Kasumi-1 (cell line): ENCODE data around the gene PTPN9.
"Not testable (repeated sequence)": the region's sequence is repeated elsewhere in the genome, so short reads cannot be mapped to it uniquely, and the experiment has no call there.

Experiments used
- DNase-seq, 2 experiments: peaks; one replicate each; lab custom pipeline; 2025; lab: John Stamatoyannopoulos, UW

Gene PTPN9

DNA sequence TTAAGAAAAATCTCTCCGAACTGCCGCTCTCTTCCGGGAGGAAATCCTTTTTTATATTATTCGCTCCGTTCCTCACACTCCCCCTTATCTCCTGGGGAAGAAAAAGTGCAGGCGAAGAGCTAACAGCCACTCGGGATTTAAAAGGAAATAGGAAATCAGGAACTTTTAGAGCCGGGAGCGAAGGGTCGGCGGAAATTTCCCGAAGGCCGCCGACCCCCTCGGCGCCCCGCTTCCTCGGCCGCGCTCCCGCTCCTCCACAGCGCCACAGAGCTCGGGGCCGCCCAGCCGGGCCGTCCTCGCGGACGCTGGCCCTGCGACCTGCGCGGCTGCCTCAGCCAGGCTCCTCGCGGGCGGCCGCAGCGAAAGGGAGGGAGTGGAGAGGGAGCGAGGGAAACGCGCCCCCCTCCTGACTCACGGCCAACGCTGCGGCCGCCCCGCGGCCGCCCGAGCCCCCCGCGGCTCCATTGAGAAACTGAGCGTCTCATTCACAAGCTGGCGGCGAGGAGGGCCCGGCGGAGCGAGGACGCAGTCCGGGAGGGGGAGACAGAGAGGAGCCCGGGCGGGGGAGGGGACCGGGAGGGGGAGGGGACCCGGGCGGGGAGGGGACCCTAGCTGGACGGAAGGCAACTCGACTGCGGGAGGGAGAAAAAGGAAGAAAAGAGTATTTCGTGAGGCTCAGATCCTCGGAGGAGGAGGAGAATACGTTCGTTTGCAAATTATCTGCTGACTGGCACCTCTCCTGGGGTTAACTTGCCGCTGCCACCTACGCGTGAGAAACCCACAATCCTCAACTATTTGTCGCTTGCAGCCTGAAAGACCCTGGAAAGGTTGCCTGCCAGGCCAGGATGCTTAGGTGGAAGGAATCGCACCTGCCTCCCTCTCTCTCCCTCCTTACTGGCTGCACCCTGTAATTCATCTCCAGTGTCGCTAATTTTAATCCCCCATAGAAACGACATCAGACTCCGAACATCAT is at the start of gene PTPN9:
PTPN9 (minus strand) TSS at position 368 of the 973 bp plus-strand sequence. CDS start 539 bp downstream, outside the sequence.
- DNase-seq: peak; percentile 70 to 71

DNA sequence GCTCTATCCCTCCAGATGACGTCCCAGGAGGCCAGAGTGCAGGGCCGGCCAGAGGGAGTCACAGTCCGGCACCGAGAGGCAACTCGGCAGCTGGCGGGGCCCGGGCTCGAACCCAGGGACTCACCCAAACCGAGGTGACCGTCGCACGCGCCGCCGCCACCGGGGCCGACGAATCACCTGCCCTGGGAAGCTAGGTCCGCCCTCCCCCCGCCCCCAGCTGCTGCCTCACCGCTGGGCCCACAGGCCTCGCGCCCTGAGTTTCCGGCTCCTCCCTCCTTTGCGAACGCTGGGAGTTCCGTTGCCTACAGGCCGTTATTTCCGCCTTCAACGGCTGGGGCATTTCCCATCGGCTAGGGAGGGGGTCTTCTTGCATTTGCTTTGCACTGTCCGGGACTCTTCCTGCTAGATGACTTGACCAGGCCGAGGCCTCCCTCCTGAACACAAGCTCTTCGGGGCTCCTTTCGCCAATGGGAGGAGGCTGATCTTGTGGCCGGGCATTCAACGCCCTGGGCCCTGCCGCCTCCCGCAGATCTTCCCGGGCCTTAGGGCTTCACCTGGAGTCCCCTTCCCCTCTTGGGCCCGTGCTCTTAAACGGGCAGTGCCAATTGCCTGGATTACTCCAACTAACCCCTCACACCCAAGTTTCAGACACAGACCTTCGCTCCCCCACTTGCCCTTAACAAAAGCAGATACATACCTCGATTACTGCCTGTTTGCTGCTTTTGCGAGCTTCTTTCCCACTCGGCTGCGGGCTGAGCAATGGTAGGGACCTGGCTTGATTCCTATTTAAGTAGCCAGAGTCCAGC is 46.6 kb upstream of the PTPN9 start, which contains the start of gene SNUPN:
SNUPN (minus strand) TSS at position 184 of the 806 bp plus-strand sequence. CDS start 4,674 bp downstream, outside the sequence.
- DNase-seq: peak; percentile 92 to 93

DNA sequence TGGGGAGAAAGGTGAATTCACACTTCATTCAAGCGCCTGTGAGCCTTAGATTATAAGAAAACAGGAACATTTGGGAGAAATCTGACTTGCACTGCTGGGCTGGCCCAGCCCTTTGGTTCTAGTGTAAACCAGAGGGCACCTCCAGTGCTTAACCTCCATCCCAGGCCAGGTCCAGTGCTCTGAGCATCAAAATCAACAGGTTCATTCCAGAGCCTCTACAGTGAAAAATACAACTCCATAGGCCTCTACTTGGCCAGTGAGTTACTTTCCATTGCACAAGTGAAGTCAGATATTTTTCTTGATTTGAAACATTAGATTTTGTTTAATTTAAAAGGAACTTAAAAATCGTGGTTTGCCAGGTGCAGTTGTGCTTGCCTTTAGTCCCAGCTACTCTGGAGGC is 43.4 kb upstream of the PTPN9 start:
- no peak for DNase-seq

DNA sequence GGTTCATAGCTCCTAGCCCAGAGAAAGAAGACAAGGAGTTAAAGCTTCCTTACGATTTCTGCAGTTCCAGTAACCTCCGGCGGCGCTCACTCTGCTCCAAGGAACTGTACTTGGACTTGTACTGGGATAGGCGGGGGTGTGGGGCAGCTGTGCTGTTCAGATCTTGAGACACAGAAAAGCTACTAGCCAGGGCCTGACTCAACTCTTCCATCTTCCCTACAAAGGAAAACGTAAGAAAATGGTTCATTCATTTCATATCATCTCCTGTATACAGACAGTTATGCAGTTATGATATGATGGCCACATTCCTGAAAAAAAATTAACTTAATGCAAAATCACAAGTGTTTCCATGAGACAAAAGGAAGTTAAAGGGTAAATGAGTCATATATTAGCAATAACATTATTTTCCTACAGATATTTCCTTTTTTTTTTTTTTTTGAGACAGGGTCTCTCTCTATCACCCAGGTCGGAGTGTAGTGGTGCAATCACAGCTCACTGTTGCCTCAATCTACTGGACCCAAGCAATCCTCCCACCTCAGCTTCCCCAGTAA is 41.8 kb upstream of the PTPN9 start:
- peak; percentile 59 to 71 for DNase-seq

DNA sequence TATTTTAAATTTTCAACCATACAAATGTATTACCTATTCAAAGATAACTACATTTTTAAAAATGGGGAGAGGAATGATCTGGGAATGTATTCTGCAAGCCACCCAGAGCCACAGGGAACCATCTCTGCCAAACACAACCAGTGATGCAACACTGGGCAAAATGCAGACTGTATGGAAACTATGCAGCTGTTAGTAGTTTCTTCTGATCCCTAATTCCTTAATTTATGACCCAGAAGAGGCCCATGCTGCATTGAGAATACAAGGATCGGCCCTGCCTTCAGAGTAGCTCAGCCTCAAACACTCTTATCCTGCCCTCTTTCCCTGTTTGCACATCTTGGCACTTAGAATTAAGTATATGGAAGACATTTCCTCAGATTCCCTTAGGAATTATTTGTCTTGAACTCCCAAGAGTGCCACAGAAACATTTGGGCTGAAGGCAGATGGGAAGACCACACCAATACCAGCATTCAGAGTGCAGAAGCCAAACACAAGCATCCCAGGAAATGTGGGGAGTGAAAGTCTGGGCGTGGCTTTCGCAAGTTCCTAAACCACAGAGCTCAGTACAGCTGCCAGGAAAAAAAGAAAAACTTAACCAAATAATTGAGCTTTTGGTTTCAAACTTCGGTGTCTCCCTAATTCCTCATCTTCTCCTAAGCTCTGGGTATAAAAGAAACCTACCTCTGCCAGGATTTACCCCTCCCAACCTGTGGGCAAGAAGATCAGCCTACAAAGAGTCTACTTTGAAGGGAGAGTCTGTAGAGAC is 41.1 kb upstream of the PTPN9 start:
- DNase-seq: peak; percentile 60 to 71

DNA sequence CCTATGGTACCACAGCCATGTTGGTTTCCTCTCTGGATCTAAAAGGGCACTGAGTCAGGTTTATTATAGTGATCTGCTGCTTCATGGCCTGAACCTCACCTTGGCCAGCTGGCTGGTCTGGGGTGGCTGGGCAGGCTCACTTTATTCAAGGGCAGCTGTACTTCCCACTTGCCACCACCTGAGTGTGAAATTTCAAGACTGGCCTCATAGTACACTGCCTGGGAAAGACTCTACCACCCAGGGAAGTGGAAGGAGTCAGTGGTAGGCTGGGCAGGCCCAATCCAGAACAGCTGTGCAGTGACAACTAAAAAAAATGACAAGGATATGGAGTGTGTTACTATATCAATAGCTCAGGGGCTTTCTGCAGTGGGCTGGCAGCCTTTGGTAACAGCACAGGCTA is 37.7 kb upstream of the PTPN9 start:
- DNase-seq: no peak

DNA sequence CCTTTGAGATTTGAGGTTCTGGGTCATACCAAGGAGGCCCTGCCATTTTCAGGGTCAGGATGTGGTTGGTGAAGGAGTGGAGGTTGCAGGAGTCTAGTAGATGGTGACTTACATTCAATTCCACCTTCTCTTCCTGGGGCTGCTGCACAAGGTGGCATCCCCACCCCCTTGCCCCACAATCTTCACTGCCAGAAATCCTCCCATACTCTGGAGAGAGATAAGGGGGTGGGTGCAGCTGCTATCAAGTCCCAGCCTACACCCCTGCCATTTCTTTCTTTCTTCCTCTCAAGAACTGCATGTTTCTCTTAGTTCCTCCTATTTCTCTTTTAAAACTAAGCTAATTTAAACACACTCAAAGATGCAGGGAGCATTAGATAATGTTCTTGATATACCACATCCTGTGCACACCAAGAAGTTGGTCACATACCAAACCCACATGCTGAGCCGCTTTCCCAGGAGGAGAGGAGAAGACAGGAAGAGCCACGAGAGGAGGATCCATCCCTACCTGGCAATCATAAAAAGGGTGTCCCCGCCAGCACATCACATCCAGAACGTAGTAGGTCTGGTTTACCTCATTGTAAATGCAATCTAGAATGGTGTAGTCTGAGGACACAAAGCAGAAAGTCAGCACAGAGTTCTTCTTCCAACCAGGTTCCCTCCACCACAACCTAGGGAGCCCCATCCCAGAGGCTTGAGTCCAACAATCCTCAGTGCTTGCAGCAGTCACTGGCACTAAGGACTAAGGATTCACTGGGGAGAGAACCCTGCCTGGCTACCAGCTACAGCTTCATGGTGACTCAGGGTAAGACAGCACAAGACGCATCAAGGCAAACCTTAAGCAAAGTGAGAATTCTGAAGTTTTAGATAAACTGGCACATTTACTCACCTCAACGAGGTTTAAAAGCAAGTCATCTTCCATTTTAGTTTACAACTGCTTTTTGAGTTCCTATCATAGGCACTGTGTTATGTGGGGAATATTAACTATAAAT is 27.9 kb upstream of the PTPN9 start:
- peak; percentile 40 to 54 for DNase-seq

DNA sequence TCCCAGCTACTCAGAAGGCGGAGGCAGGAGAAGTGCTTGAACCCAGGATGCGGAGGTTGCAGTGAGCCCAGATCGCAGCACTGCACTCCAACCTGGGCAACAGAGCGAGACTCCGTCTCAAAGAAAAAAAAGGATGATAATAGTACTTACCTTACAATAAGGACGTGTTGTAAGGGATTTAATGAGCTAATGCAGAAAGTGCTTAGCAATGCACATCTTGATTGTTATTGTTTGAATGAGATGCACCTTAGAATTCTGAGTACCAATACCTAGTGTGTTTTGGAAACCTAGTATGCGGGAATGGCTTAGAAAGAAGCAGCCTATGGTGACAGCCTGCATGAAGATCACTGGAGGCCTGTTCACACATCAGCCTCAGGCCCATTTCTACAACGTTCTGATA is 26.9 kb upstream of the PTPN9 start:
- DNase-seq: no peak

DNA sequence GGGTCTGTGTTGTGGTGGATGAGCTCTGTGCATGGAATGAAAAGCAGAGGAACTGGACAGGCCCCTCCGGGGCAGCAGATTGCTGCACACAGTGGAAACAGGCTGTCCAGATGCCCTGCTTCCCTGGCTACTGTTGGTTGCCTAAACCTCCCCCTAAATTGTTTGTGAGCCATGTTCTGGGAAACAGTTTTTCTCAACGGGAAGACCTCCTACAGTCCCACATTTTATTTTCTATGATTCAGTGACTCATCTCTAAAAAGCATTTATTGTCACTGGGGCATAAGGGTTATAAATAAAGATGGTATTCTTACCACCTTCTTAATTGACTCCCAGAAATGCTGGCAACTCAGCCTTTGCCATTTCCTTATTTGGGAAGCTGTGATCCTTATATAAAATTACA is 20.3 kb upstream of the PTPN9 start:
- DNase-seq: no peak

DNA sequence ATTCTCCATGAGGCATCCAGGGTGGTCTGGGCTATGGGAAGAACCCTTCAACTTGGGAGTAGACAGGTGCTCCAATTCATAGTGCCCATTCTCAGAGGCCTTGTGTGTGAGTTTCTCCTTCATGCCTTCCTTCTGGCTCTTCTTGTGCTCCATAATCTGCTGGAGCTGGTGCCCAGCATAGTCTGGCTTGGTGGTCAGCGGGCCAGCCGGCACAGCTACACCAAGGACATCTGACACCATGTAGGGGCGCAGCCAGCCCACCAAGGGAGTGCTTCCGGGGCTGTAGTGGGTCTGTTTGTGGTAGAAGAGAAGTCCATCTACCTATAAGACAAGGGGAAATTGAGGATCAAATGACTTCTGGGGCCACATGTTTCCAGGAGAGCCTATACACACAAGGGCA is 19.2 kb upstream of the PTPN9 start:
- DNase-seq: no peak

DNA sequence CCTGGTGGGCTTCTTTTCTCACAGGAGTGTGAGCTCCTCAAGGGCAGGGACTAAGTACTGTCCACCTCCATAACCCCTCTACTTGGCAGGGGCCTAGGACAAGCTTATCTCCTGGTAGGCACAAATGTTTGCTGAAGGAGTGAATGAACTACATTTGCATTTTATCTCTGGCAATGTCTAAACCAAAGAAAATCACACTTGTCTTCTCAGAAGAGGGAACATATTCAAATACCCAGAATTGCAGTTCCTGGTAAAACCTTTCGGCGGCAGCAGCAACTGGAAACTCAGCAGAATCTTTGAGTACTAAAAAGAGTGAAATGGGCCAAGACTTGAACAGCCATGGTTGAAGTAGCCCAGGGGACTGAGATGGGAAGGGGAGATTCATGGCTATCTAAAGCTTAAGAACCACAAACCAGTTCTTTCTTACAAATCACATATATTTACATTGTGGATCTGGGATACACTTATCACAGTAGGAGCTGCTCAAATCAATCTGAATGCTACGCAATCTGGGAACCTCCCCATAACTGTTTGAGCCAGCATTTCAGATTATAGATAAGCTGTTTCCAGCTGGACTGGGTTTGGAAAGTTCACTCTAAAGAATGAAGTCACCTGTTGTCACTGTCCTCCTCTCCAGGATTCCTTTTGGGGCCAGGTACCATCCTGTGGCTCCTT is 18.7 kb upstream of the PTPN9 start:
- peak; percentile 38 to 50 for DNase-seq

DNA sequence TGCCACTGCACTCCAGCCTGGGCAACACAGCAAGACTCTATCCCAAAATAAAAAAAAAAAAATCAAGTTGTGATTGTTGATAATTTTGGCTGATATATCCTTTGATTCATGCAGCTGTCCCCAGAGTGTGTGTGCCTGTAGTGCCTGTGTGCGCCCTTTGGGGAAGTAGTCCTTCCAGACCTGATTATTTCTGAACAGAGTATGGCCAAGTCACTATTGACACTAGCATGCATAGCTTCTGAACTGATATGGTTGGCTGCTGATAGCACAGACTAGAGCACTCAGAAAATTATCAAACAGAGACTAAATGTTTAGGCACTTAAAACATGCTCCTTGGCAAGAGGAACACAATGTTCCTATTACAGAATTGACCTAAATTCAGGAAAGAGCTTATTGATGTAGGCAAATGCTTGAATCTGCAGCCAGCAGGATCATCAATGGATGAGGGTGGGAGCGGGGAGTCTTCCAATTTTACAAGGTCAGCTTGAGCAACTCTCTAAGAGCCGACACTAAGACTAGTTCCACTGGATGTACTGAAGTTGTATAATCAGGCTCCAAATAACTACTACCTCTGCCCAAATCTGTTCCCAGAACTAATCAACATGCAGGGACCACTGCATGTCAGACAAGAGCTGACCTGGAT is 17.7 kb upstream of the PTPN9 start:
- no peak for DNase-seq

DNA sequence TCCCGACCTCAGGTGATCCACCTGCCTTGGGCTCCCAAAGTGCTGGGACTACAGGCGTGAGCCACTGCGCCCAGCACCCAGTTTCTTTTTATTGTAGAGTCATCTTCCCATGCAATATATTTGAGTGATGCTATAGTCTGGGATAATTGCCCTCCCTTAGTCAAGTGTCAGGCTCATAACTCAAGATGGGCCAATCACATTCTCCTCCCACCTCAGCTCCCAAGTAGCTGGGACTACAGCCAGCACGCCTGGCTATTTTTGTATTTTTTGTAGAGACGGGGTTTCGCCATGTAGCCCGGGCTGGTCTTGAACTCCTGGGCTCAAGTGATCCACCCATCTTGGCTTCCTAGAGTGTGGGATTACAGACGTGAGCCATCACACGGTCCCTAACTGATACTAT is 15.2 kb upstream of the PTPN9 start:
- no peak for DNase-seq

DNA sequence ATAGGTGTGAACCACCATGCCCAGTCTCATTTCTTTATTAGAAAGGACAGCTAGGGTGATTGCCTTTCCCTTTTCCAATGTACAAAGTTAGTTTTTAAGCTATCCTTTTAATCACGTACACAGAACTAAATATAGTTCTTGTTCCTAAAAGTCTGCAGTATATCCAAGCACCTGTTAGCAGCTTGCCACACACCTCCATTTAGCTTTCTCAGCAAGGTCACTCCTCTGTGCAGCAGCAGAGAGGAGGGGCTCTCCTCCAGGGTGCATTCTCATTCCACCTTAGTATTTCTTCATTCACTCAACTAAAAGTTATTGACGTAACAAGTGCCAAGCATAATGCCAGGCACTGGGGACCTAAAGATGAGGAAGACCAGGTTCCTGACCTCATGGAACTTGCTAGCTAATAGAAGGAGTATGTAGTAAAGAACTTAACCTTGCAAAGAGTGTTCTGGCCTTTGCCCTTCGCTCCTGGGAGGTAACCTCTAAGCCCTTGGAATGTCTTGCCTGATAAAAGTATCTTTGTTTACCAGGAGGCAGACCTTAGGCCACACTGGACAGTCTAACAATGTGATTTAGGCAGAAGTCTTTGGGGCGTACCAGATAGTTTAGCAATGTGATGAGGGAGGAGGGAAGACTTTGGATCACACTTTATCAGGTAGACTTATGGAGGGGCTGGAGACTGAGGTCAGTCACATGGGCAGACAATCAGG is 12.7 kb upstream of the PTPN9 start:
- no peak for DNase-seq

DNA sequence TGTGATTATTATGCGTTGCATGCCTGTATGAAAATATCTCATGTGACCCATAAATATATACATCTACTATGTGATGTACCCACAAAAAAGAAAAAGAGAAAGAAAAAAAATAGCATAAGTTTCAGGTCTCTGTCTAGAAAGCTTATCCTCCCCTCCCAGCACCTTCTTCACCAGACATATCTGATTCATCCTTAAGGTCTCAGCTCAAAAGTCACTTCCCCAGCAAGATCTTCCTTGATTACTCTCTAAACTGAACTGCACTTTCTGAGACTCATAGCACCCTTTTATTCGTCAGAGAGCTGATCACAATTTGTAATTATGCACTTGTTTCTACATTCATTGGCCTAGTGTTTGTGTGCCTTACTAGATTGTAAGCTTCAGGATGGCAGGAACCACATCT is 11.1 kb upstream of the PTPN9 start:
- no peak for DNase-seq

DNA sequence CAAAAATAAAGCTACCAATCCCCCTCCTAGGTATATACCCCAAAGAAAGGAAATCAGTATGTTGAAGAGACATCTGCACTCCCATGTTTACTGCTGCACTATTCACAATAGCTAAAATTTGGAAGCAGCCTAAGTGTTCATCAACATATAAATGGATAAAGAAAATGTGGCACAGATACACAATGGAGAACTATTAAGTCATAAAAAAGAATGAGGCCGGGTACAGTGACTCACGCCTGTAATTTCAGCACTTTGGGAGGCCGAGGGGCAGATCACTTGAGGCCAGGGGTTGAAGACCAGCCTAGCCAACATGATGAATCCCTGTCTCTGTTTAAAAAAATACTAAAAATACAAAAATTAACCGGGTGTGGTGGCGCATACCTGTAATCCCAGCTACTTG is 10.0 kb upstream of the PTPN9 start:
- DNase-seq: no peak

DNA sequence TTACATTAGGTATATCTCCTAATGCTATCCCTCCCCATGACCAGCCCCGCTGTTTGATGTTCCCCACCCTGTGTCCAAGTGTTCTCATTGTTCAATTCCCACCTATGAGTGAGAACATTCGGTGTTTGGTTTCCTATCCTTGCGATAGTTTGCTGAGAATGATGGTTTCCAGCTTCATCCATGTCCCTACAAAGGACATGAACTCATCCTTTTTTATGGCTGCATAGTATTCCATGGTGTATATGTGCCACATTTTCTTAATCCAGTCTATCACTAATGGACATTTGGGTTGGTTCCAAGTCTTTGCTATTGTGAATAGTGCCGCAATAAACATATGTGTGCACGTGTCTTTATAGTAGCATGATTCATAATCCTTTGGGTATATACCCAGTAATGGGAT is 7.3 kb upstream of the PTPN9 start:
- not testable (repeated sequence) for DNase-seq

DNA sequence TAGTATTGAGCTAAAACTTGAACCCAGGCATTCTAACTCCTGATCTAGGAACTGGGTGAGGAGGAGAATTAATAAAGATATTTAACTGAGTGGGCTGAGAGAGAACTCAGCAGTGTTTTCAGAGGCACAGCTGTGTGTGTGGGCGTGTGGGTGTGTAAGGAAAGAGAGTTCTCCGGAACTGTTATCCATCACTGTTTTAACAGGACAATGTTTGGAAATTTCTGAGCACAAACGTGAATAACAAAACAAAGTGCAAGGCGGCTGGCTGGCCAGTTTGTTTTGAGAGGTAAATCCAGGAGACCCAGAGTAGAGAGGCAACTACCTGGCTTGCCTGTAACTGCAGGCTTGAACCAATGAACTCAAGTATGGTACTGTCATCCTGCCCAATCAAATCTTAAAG is 5.0 kb upstream of the PTPN9 start:
- no peak for DNase-seq

DNA sequence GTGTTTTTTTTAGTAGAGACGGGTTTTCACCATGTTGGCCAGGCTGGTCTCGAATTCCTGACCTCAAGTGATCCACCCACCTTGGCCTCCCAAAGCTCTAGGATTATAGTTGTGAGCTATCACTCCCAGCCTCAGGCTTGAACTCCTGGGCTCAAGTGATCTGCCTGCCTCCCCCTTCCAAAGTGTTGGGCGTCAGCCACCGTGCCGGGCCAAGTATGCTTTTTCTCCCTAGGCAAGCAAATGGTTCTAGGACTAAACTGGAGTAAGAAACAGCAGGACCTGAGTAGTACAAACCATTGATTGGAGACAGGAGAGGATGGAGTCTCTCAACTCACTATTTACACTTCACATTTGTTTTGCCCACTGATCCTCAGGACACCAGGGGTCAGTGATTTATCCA is 4.6 kb upstream of the PTPN9 start:
- DNase-seq: no peak
